ENCODE measurements around the gene CORIN.

GRCh38 chr4:47829438-47829837, 8.4 kb downstream of the CORIN start:
- TF ChIP-seq CTCF (IDR thresholded peaks at IDR 0.05; ENCODE audit: low read depth, low read length) (no peak), EZH2phosphoT487 (IDR thresholded peaks at IDR 0.05; ENCODE audit: low read depth) (no peak)
